Endodermal cell (in vitro differentiated cells): ENCODE measurements around the gene URM1. TPM values are rescaled to one million over a fixed set of nuclear protein-coding genes. Genes with fewer than 3 reads are reported as not detected.
A peak's percentile ranks its signal among the peaks of the same experiment; 100 is the strongest.

ENCODE experiments used
- DNase-seq: peaks from one replicate; pipeline ENCODE4 v3.0.0-alpha.2; 2017
- H3K27ac ChIP-seq: 2 replicates; pipeline ENCODE4 v1.5.1; 2013; ENCODE audit warnings: mild to moderate bottlenecking, low read depth, low read length, moderate library complexity
- H3K27me3 ChIP-seq: 2 replicates; pipeline ENCODE4 v1.6.1; 2013; ENCODE audit warnings: mild to moderate bottlenecking, low read length, moderate library complexity; ENCODE audit not compliant: insufficient read depth, control insufficient read depth, poor library complexity, severe bottlenecking
- H3K36me3 ChIP-seq: 2 replicates; pipeline ENCODE4 v1.7.0; 2013; ENCODE audit warnings: mild to moderate bottlenecking, low read length, moderate library complexity; ENCODE audit not compliant: control insufficient read depth, insufficient read depth
- H3K4me1 ChIP-seq: one replicate; pipeline ENCODE4 v1.7.0; 2013; ENCODE audit warnings: low read length; ENCODE audit not compliant: control insufficient read depth, insufficient read depth
- H3K4me3 ChIP-seq: 2 replicates; pipeline ENCODE4 v1.5.1; 2013; ENCODE audit warnings: mild to moderate bottlenecking, low read length, moderate library complexity
- H3K9ac ChIP-seq: 2 replicates; pipeline ENCODE4 v1.6.1; 2013; ENCODE audit warnings: mild to moderate bottlenecking, low read length, moderate library complexity; ENCODE audit not compliant: poor library complexity, severe bottlenecking; ENCODE audit errors: extremely low read depth
- H3K9me3 ChIP-seq: 2 replicates; pipeline ENCODE4 v1.6.1; 2013; ENCODE audit warnings: mild to moderate bottlenecking, low read length, moderate library complexity; ENCODE audit not compliant: control insufficient read depth
- H3K27ac Mint-ChIP-seq: 2 replicates; pipeline ENCODE4 v1.8.0; 2020; ENCODE audit warnings: mixed read lengths
- H3K27me3 Mint-ChIP-seq: 2 replicates; pipeline ENCODE4 v1.8.0; 2021; ENCODE audit warnings: mild to moderate bottlenecking, mixed read lengths; ENCODE audit not compliant: insufficient read depth
- H3K36me3 Mint-ChIP-seq: 2 replicates; pipeline ENCODE4 v1.8.0; 2020; ENCODE audit warnings: low read depth, mixed read lengths
- H3K4me1 Mint-ChIP-seq: 2 replicates; pipeline ENCODE4 v1.8.0; 2020; ENCODE audit warnings: mixed read lengths
- H3K4me3 Mint-ChIP-seq: 2 replicates; pipeline ENCODE4 v1.8.0; 2020; ENCODE audit warnings: mild to moderate bottlenecking, moderate library complexity, mixed read lengths
- H3K9me3 Mint-ChIP-seq: 2 replicates; pipeline ENCODE4 v1.8.0; 2020; ENCODE audit warnings: mild to moderate bottlenecking, mixed read lengths
- WGBS, 2 experiments: methylation state at CpG; one replicate each; pipeline versions ENCODE4 v1.1.5 to v1.1.7; 2013; ENCODE audit warnings: missing lambda C conversion rate in 2 of 2, mixed read lengths in 1 of 2; ENCODE audit not compliant: insufficient coverage in 1 of 2, insufficient read length in 1 of 2; 5-methylcytosine and 5-hydroxymethylcytosine counted together
- total RNA-seq, 2 donors: library from RNA; stranded (reverse); fragmentation: NEBNext Ultra II Directional in 1 of 2; extraction: Animal tissue kit (Norgen Biotek cat#: 25700) in 1 of 2; gene quantifications; 2 replicates in 1 of 2; 3 replicates in 1 of 2; pipeline ENCODE4 v1.2.1, GENCODE V29; 2021
- TF ChIP-seq, protein P1 (sequence below): fragments of 200-600 bp; sonication (generic); conservative IDR thresholded peaks from 2 replicates; pipeline ENCODE4 v1.5.0; 2021; ENCODE audit warnings: antibody characterized with exemption, mild to moderate bottlenecking

URM1 gene
- total RNA-seq, 2 donors from 2014 or later, result 51.5 to 60.4 TPM

GRCh38 chr9:128342971-128343680, 28.0 kb upstream of the URM1 start:
- Mint-ChIP-seq H3K9me3 (no peaks in the 10 kb centered on the region), H3K4me3 (no peak overlapping the region), H3K27me3 (no peaks in the 10 kb centered on the region), H3K36me3 (peaks cover 26% of the 10 kb centered on the region), H3K4me1 (peaks cover 3% of the 10 kb centered on the region), H3K27ac (no peak overlapping the region)
- no peak overlapping the region for H3K4me3 ChIP-seq
- no peak for DNase-seq
- TF ChIP-seq, protein P1, sequence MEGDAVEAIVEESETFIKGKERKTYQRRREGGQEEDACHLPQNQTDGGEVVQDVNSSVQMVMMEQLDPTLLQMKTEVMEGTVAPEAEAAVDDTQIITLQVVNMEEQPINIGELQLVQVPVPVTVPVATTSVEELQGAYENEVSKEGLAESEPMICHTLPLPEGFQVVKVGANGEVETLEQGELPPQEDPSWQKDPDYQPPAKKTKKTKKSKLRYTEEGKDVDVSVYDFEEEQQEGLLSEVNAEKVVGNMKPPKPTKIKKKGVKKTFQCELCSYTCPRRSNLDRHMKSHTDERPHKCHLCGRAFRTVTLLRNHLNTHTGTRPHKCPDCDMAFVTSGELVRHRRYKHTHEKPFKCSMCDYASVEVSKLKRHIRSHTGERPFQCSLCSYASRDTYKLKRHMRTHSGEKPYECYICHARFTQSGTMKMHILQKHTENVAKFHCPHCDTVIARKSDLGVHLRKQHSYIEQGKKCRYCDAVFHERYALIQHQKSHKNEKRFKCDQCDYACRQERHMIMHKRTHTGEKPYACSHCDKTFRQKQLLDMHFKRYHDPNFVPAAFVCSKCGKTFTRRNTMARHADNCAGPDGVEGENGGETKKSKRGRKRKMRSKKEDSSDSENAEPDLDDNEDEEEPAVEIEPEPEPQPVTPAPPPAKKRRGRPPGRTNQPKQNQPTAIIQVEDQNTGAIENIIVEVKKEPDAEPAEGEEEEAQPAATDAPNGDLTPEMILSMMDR, result no peak
- H3K9ac ChIP-seq, result no peak overlapping the region
- no peaks in the 10 kb centered on the region for H3K4me1 ChIP-seq
- H3K27me3 ChIP-seq, result no peaks in the 10 kb centered on the region
- 92 to 93% methylated on average over 6 to 8 of the region's 8 CpGs for WGBS, 2 experiments
- no peaks in the 10 kb centered on the region for H3K9me3 ChIP-seq
- peaks cover 36% of the 10 kb centered on the region for H3K36me3 ChIP-seq
- no peak overlapping the region for H3K27ac ChIP-seq

DNA sequence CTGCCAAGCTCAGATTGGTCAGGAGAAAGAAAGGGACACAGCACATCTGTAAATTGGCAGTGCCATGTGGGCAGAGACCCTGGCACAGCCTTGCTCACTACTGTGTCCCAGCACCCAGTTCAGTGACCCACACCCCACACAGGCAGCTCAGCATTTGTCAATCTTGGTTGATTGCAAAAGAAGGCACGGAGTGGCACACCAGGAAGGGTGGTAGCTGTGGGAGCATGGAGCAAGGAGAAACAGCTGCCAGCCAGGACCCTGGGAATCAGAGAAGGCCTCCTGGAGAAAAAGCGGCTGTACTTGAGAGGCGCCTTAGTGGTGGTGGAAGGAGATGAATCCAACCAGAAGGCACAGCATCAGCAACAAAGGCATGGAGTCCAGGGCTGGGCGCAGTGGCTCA, 27.3 kb upstream of the URM1 start:
- no peak for DNase-seq
- no peak overlapping the region for H3K9ac ChIP-seq
- WGBS, 2 experiments, result 93 to 100% methylated on average over 4 of the region's 4 CpGs
- Mint-ChIP-seq H3K4me3 (no peak overlapping the region), H3K27me3 (no peaks in the 10 kb centered on the region), H3K27ac (no peak overlapping the region), H3K9me3 (no peaks in the 10 kb centered on the region), H3K4me1 (peaks cover 3% of the 10 kb centered on the region), H3K36me3 (peaks cover 30% of the 10 kb centered on the region)
- no peak overlapping the region for H3K27ac ChIP-seq
- peaks cover 36% of the 10 kb centered on the region for H3K36me3 ChIP-seq
- no peaks in the 10 kb centered on the region for H3K27me3 ChIP-seq
- H3K9me3 ChIP-seq, result no peaks in the 10 kb centered on the region
- TF ChIP-seq, protein P1, result no peak
- H3K4me1 ChIP-seq, result no peaks in the 10 kb centered on the region
- no peak overlapping the region for H3K4me3 ChIP-seq

DNA sequence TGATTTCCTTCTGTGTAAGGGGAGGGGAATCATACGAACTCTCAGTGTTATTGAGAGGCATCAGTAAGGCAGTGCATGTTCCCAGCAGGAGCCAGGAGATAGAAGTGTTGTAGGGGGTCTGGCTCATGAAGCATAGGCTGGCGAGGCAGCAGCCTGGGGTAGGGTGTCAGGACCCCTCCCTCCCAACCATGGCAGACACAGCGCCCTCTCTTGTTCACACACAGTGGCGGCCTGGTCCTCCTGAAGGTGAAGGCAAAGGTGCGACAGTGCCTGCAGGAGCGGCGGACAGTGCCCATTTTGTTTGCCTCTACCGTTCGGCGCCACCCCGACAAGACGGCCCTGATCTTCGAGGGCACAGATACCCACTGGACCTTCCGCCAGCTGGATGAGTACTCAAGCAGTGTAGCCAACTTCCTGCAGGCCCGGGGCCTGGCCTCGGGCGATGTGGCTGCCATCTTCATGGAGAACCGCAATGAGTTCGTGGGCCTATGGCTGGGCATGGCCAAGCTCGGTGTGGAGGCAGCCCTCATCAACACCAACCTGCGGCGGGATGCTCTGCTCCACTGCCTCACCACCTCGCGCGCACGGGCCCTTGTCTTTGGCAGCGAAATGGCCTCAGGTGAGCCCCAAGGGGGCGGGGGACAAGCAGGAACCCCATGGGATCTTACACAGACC, 26.1 kb upstream of the URM1 start:
- no peak overlapping the region for H3K4me3 Mint-ChIP-seq
- Histone ChIP-seq H3K27me3 (no peaks in the 10 kb centered on the region), H3K9me3 (no peaks in the 10 kb centered on the region), H3K27ac (no peak overlapping the region), H3K9ac (no peak overlapping the region), H3K4me1 (no peaks in the 10 kb centered on the region), H3K36me3 (peaks cover 36% of the 10 kb centered on the region), H3K4me3 (no peak overlapping the region)
- TF ChIP-seq, protein P1, result peak; percentile 44
- H3K9me3 Mint-ChIP-seq, result no peaks in the 10 kb centered on the region
- DNase-seq, result peak; percentile 74
- peaks cover 41% of the 10 kb centered on the region for H3K36me3 Mint-ChIP-seq
- peaks cover 3% of the 10 kb centered on the region for H3K4me1 Mint-ChIP-seq
- H3K27ac Mint-ChIP-seq, result no peak overlapping the region
- no peaks in the 10 kb centered on the region for H3K27me3 Mint-ChIP-seq
- WGBS, 2 experiments, result 91 to 94% methylated on average over 18 to 28 of the region's 28 CpGs
